GM21717 (cell line): ENCODE data around the gene NDN.
"Not testable (repeated sequence)": the region's sequence is repeated elsewhere in the genome, so short reads cannot be mapped to it uniquely, and the experiment has no call there.

Source experiments
- ATAC-seq: cut with Tn5 transposase; IDR thresholded peaks from one replicate; pipeline ENCODE4 v1.9.1; 2021; ENCODE audit warnings: mild to moderate bottlenecking, moderate library complexity; ENCODE audit not compliant: unreplicated experiment

The NDN gene, protein sequence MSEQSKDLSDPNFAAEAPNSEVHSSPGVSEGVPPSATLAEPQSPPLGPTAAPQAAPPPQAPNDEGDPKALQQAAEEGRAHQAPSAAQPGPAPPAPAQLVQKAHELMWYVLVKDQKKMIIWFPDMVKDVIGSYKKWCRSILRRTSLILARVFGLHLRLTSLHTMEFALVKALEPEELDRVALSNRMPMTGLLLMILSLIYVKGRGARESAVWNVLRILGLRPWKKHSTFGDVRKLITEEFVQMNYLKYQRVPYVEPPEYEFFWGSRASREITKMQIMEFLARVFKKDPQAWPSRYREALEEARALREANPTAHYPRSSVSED

DNA sequence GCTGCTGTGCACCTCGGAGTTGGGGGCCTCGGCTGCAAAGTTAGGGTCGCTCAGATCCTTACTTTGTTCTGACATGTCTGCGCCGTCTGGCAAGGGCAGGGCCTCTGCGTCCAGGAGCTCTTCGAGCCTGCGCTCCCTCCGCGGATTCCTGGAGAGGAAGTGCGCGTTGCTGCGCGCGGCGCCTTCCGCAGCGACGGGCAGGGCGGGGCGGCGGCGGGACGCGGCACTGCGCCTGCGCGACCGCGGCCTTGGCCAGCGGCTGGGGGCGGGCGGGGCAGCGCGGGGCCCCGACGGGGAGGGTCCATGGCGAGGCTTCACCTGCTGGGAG, at the start of gene NDN:
Gene NDN (minus strand): TSS at position 163 of the 328 bp plus-strand sequence. CDS start 88 bp downstream, at position 75.
- no peak for ATAC-seq

DNA sequence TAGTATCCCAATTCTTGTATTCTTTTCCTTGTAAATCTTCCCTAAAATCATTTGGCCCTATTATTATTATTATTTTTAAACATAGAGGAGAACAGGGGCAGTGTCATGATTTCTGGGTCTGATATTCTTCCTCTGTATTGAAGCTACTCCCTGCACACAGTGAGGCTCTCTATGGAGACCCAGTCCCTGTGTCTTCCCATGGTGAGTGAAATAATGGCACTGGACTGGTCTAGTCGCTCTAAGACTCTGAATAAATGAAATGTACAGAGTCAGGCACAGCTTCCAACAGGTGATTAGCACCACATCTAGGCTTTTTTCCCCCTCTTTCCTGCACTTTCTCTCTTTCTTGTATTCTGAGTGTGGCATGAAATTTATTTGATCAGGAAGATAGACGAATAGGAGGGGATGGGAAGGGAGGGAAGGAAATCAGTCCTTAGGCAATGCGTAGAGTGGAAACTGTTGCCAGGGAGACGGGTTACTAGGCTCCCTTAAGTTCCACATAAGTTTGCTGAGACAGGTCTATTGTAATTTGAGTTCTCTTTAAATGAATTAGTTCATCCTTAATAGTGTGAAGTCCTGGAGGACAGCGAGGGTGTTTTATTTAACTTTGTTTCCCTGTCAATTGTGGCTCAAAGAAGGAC, 49.0 kb upstream of the NDN start:
- ATAC-seq: no peak

DNA sequence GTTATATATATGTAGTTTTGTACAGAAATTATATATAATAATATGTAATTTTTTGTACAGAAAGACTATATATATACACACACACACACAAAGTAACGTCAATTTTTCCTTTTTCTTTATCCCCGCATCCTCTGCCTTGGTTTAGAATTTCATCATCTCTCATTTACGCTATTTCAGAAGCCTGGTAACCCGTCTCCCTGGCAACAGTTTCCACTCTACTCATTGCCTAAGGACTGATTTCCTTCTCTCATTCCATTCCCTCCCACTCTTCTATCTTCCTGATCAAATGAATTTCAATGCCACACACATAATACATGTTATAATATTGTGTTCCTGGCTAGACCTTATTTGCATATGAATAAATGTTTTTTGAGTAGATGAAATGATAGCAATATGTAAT, 47.8 kb upstream of the NDN start:
- no peak for ATAC-seq

DNA sequence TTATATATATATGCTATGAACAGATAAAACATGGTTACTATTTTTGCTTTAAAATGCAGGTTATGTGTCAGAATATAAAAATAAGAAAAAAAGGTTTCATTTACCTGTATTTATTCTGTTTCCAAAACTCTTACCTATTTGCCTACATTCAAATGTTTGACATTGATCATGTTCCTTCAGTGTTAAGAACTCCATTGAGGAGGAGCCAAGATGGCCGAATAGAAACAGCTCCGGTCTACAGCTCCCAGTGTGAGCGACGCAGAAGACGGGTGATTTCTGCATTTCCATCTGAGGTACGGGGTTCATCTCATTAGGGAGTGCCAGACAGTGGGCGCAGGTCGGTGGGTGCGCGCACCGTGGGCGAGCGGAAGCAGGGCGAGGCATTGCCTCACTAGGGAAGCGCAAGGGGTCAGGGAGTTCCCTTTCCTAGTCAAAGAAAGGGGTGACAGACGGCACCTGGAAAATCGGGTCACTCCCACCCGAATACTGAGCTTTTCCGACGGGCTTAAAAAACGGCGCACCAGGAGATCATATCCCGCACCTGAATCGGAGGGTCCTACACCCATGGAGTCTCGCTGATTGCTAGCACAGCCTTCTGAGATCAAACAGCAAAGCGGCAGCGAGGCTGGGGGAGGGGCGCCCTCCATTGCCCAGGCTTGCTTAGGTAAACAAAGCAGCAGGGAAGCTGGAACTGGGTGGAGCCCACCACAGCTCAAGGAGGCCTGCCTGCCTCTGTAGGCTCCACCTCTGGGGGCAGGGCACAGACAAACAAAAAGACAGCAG, 27.0 kb upstream of the NDN start:
- not testable (repeated sequence) for ATAC-seq

DNA sequence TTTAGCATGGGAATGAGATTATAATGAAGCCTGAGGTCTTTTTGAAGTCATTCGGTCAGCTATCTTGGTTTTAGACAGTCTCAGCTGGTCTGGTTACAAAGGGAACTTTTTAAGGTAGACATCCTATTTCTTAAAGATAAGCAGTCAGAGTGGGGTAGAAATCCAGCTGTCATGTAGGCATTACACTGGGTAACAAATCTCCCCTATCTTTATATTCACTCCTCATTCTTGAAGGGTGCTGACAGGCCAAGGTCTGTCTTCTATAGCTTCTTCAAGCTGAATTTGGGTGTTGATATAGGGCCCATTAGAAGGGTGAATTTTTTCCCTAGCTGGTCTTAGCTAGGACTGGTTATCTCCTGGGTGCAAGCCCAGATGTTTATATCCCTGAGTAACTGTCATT, 21.2 kb upstream of the NDN start:
- ATAC-seq: no peak

DNA sequence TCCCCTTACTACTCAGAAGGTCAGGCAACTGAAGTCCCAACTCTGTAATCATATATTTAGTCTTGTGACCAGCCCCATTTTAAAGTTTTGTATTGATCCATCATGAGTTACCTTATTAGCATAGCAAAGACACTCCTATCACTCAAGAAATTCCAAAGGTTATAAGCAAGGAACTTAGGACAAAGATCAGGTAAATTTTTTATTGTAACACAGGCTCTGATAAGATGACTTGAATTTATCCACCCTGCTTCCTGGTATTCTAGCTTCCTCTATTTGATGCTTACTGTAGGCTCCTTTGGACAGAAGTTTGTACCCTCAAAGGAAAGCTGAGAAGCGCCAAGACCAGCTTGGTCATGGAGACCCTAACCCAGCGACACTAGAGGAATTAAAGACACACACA, 8.2 kb upstream of the NDN start:
- no peak for ATAC-seq

DNA sequence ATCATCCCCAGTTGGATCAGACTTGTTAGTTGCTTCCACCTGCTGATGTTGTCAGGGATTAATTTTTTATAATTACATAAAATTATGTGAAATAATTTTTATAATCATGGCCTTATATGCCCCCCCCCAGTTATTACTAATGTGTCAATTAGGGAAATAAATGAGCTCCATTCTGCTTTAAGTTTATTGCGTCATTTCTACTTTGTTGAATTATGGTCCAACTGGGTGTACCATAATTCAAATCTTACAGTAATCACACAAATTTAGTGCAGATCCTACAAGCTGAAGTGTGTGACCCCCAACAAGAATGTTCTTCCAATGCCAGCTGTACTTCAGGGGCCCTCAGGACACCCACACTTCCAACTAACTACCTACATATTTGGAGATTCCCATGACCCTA, 7.5 kb upstream of the NDN start:
- ATAC-seq: no peak

DNA sequence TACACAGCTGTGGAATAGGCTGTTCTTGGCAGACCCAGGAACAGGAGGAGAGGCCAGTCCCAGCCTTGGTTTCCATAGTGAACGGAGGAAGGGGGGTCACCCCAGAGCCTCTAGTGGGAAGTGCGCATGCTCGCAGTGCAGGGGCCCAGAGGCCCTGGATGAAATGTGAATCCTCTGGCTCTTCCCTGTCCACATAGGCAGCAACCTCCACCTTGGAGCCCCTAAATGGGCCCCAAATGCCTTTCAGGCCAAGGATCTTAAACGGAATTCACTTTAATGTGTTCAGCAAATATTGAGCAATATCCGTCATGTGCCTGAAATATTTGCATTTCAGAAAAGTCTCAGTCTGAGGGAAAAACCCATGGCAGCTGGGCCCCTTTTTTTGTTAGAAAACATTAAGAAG, 3.3 kb upstream of the NDN start:
- ATAC-seq: no peak

DNA sequence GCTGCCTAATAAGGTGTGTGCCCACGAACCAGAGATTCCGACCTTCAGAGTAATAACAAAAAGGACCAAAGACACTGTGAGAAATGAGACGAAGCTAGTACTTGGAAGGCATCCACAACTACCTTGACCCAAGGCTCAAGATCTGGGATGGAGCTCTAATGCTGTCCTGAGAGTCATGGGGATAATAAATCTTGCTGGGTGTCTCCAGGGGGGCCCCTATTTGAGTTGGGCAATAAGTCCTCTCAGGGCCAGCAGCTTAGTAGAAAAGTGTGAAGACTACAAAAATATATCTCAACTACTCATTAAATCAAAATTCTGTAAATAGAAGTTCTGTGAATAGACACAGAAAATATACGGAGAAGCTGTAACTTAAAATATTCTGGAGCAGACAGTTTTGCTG, 2.9 kb upstream of the NDN start:
- ATAC-seq: no peak

DNA sequence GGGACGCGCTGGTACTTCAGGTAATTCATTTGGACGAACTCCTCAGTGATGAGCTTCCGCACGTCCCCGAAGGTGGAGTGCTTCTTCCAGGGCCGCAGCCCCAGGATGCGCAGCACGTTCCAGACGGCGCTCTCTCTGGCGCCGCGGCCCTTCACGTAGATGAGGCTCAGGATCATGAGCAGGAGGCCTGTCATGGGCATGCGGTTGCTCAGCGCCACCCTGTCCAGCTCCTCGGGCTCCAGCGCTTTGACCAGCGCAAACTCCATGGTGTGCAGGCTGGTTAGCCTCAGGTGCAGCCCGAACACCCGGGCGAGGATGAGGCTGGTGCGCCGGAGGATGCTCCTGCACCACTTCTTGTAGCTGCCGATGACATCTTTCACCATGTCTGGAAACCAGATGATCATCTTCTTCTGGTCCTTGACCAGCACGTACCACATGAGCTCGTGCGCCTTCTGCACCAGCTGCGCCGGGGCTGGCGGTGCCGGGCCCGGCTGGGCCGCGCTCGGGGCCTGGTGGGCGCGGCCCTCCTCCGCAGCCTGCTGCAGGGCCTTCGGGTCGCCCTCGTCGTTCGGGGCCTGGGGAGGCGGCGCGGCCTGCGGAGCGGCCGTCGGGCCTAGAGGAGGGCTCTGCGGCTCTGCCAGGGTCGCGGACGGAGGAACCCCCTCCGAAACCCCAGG, 501 bp downstream of the NDN start:
- no peak for ATAC-seq

DNA sequence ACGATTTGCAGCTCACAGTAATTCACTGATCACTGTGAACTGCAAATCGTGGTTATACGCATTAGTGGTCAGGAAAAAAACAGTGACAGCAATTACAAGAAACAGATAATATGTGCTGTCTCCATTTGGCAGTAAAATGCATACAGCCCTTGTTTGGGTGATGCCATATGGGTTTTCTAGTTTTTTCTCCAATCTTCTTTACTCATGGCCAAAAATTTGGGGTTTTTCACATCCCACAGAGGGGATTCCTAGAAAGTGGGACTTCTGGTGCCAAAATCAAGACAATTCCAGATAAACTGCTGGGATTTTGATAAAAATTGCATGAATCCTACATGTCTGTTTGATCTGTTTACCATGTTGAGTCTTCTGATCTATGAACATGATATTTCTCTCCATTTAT, 15.6 kb downstream of the NDN start:
- no peak for ATAC-seq

DNA sequence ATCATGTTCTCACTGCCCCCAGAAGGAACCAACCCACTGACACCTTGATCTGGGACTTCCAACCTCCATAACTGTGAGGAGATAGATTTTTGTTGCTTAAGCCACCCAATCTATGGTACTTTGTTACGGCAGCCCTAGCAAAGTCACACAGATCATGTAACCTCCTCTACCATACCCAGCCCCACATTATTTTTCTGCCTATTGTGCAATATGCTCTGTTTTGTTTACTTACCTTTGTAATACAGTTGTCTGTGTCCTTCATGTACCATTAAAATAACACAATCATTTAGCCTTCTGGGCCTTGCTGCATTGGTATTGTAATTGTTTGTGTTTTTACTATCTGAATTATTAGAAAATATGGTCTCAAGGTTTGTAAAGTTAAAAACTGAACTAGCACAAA, 16.1 kb downstream of the NDN start:
- ATAC-seq: no peak

DNA sequence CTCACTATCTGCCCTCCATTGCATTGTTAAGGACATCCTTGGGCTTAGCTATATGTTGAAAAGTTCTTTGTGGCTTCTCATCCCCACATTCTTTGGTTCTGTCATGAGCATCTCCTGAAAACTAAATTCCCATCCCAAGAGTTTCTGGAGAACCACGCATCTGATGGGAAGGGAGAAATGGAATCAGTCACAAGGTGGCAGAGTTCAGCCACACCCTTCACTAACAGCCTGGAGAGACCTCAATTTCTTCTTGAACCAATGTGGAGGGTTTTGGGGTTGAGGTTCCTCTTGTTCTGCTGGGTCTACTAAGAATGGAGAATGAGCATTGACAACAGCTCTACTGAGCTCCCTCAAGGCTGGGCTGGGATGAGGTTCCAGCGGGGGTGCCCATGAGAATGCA, 23.9 kb downstream of the NDN start:
- no peak for ATAC-seq

DNA sequence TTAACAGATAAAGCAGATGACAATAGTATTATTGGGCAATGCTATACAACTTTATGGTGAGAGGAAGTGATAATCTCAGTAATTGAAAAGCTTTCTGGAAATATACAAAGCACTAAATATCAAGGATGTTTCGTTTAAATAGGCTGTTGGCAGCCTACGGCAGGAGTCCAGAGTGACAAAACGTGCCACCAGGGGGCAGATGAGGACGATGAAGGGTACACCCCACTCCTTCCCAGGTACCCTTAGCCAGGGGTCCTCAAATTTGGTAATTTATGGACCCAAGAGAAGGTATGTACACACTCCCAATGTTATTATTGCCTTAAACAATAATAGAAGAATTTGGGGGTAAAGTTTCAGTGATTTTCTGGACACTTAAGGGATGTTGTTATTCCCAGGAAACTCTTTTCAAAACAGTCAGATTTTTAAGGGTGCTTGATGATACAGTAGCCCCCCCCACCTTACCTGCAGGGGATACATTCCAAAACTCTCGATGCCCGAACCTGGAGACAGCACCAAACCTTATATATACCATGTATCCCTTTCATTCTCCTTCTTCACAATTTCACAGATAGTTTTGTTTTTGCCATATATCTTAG, 38.1 kb downstream of the NDN start:
- no peak for ATAC-seq

DNA sequence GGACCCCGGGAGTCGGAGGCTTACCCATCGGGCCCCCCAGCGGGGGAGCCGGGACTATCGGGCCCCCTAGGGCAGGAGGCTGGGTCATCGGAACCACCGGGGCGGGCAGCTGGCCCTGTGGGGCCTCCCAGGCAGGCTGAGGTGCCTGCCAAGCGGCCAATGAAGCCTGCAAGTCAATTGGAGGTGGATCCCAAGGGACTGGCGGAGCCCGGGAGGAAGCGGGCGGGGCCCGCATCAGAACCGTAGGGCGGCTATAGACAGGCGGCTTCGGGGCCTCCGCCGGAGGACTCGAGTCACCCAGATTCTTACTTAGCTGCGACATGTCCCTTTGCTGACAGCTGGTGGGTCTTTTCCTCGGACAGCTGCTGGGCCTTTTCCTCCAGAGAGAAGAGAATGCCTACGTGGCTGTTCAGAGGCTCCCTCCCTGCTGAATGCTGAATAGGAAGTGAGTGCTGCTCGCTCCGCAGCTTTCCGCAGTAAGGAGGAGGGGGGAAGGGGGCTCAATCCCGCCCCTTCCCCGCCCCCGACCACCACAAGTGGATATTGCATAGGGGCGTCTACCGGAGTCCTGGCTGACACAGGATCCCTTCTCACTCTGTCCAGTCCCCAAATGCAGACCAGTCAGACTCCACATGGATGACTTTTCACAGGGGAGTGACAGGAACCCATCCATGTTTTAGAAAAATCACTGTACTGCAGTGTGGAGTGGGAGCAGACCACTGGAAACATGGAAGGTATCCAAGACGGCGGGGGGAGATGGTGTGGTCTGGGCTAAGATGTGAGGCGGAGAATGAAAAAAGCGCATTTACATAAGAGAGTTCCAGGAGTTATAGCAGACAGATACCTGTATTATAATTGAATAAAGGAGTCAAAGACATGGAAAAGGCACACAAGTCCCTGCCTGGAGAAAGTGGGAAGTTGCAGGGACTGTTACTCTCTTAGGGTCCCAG, 39.4 kb downstream of the NDN start, which contains the start of gene MAGEL2:
Gene MAGEL2 (minus strand): TSS at position 447 of the 950 bp plus-strand sequence. CDS start 125 bp downstream, at position 322.
- ATAC-seq: no peak

DNA sequence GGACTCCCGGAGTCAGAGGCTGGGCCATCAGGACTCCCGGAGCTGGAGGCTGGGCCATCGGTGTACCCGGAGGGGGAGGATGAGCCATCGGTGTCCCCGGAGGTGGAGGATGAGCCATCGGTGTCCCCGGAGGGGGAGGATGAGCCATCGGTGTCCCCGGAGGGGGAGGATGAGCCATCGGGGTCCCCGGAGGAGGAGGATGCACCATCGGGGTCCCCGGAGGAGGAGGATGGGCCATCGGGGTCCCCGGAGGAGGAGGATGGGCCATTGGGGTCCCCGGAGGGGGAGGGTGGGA, 40.2 kb downstream of the NDN start:
- ATAC-seq: no peak

DNA sequence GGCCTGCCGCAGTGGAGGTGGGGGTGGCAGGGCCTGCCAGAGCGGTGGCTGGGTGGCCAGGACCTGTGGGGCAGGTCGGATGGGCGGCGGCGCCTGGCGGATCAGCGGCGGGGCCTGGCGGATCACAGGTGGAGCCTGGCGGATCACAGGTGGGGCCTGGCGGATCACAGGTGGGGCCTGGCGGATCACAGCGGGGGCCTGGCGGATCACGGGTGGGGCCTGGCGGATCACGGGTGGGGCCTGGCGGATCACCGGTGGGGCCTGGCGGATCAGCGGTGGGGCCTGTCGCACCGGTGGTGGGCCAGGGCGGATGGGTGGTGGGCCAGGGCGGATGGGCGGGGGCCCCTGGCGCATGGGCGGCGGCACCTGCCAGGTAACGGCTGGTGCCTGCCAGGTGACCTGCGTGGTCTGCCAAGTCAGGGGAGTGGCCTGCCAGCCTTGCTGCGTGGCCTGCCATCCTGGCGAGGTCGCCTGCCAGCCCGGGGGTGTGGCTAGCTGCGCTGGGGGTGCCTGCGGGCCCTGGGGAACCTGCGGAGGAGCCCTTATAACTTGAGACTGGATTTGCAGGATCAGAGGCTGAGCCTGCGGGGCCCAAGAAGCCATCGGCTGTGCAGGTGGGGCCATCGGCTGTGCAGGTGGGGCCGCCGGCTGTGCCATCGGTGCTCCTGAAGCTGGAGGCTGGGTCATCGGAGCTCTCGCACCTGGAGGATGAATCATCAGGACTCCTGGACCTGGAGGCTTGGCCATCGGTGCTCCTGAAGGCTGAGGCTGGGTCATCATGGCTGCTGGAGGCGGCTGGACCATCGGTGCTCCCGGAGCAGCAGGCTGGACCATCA, 40.7 kb downstream of the NDN start:
- no peak for ATAC-seq

DNA sequence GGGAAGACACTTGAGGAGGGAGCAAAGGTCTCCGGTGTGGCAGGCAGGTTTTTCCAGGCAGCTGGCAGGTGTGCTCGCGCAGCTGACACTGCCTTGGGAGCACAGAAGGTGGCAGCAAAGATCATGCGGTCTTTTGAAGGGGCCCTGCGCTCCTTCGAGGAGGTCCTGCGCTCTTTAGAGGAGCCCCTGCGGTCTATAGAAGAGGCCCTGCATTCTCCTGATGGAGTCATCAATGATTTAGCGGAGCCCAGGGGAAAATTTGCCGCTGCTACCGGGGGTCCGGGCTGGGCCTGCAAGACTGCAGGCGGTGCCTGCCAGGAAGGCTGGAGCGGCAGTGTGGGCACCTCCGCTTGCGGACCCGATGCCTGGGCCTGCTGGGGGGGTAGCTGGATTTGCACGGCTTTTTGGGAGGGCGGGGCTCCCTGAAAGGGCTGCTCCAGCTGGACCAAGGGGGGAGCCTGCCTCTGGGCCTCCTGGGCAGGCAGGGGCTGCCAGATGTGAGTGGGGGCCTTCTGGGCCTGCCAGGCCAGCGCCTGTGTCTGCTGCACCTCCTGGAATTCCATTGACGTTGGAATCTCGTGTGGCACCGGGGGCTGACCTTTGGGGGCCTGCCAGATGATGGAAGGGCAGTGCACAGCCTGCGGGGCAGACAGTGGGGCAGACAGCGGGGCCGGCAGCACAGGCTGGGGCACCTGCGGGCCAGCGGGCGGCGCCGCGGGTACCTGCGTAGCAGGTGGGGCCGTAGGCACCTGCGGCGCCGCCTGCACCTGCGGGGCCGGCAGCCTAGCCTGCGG, 41.5 kb downstream of the NDN start:
- ATAC-seq: no peak
